B cell (primary cell): Measurements from ENCODE around the gene TMEM255B. TPM values are rescaled to one million over a fixed set of nuclear protein-coding genes. Genes with fewer than 3 reads are reported as not detected.

Experiments
- ATAC-seq: fragments of 200-7000 bp; cut with Tn5 transposase; one replicate; pipeline ENCODE4 v1.10.0; 2021; ENCODE audit warnings: low read depth, mild to moderate bottlenecking, moderate number of reproducible peaks, moderate library complexity
- CTCF ChIA-PET: fragments of 350-600 bp; sonication (Branson Sonifier 250); formaldehyde crosslinking; loops from one replicate; lab custom pipeline; 2021; ENCODE audit warnings: antibody characterized with exemption, inconsistent platforms; lab: Charles Lee
- POLR2A ChIA-PET: fragments of 350-600 bp; sonication (Branson Sonifier 250); formaldehyde crosslinking; loops from one replicate; lab custom pipeline; 2021; ENCODE audit warnings: antibody characterized with exemption; lab: Charles Lee
- DNase-seq: peaks from one replicate; pipeline ENCODE4 v3.0.0; 2013
- H2AFZ ChIP-seq: 2 replicates; pipeline ENCODE4 v1.6.1; 2012; ENCODE audit warnings: mild to moderate bottlenecking, low read depth, low read length; ENCODE audit not compliant: insufficient read depth, poor library complexity, severe bottlenecking
- H3K27ac ChIP-seq, 2 donors: 1 replicate in 1 of 2; 2 replicates in 1 of 2; pipeline ENCODE4 v1.5.1; 2012 to 2013; ENCODE audit warnings: low read length in 2 of 2, mild to moderate bottlenecking in 2 of 2, moderate library complexity in 1 of 2
- H3K27me3 ChIP-seq, 4 experiments: fragments of 200-600 bp in 1 of 4; sonication (generic) in 1 of 4; replicated peaks in 1 of 4; 1 replicate in 2 of 4; 2 replicates in 2 of 4; pipeline versions ENCODE4 v1.6.1 to v1.7.0; 2013 to 2016; ENCODE audit warnings: low read length in 3 of 4, mild to moderate bottlenecking in 2 of 4, mixed read lengths in 1 of 4, moderate library complexity in 1 of 4; ENCODE audit not compliant: insufficient read depth in 4 of 4, control insufficient read depth in 3 of 4; ENCODE audit errors: control extremely low read depth in 1 of 4
- H3K36me3 ChIP-seq, 2 experiments: replicated peaks in 1 of 2; 1 replicate in 1 of 2; 2 replicates in 1 of 2; pipeline versions ENCODE4 v1.6.1 to v1.7.1; 2013; ENCODE audit warnings: low read length in 1 of 2; ENCODE audit not compliant: insufficient read depth in 2 of 2, control insufficient read depth in 1 of 2; ENCODE audit errors: control extremely low read depth in 1 of 2, extremely low read depth in 1 of 2
- H3K4me1 ChIP-seq, 2 donors: fragments of 200-600 bp in 1 of 2; sonication (generic) in 1 of 2; 1 replicate in 1 of 2; 2 replicates in 1 of 2; pipeline versions ENCODE4 v1.5.1 to v1.6.1; 2013 to 2017; ENCODE audit warnings: low read length in 2 of 2; ENCODE audit not compliant: control insufficient read depth in 2 of 2, insufficient read depth in 2 of 2
- H3K4me2 ChIP-seq: replicated peaks from 2 replicates; pipeline ENCODE3; 2012; ENCODE audit warnings: mild to moderate bottlenecking, low read depth, low read length; ENCODE audit not compliant: poor library complexity, severe bottlenecking
- H3K4me3 ChIP-seq, 5 experiments: fragments of 200-600 bp in 1 of 5; sonication (generic) in 1 of 5; 1 replicate in 3 of 5; 2 replicates in 2 of 5; pipeline versions ENCODE4 v1.5.1 to v1.7.0; 2011 to 2016; ENCODE audit warnings: low read length in 4 of 5, mild to moderate bottlenecking in 4 of 5, low read depth in 2 of 5, control low read depth in 1 of 5, moderate library complexity in 1 of 5; ENCODE audit not compliant: insufficient read depth in 1 of 5; ENCODE audit errors: control extremely low read depth in 1 of 5, extremely low read depth in 1 of 5
- H3K79me2 ChIP-seq: fragments of 200-600 bp; sonication (generic); one replicate; pipeline ENCODE4 v1.6.0; 2016; ENCODE audit warnings: low read length; ENCODE audit not compliant: control insufficient read depth, insufficient read depth
- H3K9ac ChIP-seq: fragments of 200-600 bp; sonication (generic); 2 replicates; pipeline ENCODE4 v1.6.1; 2017; ENCODE audit warnings: mild to moderate bottlenecking, low read length, moderate library complexity
- H3K9me3 ChIP-seq, 3 donors: one replicate each; pipeline versions ENCODE4 v1.6.1 to v1.7.1; 2013; ENCODE audit warnings: low read length in 2 of 3; ENCODE audit not compliant: control insufficient read depth in 2 of 3, insufficient read depth in 1 of 3; ENCODE audit errors: control extremely low read depth in 1 of 3
- H4K20me1 ChIP-seq: 2 replicates; pipeline ENCODE4 v1.6.0; 2012; ENCODE audit warnings: mild to moderate bottlenecking, low read length; ENCODE audit not compliant: insufficient read depth, control insufficient read depth, poor library complexity, severe bottlenecking
- H3K27ac Mint-ChIP-seq: one replicate; pipeline ENCODE4 v1.8.0; 2021; ENCODE audit warnings: mixed read lengths
- H3K27me3 Mint-ChIP-seq: one replicate; pipeline ENCODE4 v1.8.0; 2021; ENCODE audit warnings: mixed read lengths
- H3K4me1 Mint-ChIP-seq: one replicate; pipeline ENCODE4 v1.8.0; 2021; ENCODE audit warnings: mixed read lengths
- H3K4me3 Mint-ChIP-seq: one replicate; pipeline ENCODE4 v1.8.0; 2021; ENCODE audit warnings: mixed read lengths
- H3K9me3 Mint-ChIP-seq: one replicate; pipeline ENCODE4 v1.8.0; 2022; ENCODE audit warnings: mixed read lengths; ENCODE audit not compliant: insufficient read depth
- CTCF ChIP-seq: fragments of 200-600 bp; IDR thresholded peaks from one replicate; pipeline ENCODE4 v1.8.0; 2022; ENCODE audit warnings: antibody characterized with exemption, mild to moderate bottlenecking
- EZH2 ChIP-seq: IDR thresholded peaks from 2 replicates; pipeline ENCODE4 v1.6.1; 2012; ENCODE audit warnings: borderline replicate concordance, low read depth, mild to moderate bottlenecking, moderate library complexity, low read length; ENCODE audit not compliant: insufficient read depth, poor library complexity, severe bottlenecking
- WGBS: methylation state at CpG from one replicate; pipeline ENCODE4 v1.1.5; 2013; ENCODE audit warnings: missing lambda C conversion rate; ENCODE audit not compliant: insufficient coverage; 5-methylcytosine and 5-hydroxymethylcytosine counted together
- intact Hi-C: fragments of 100-400 bp; cut with micrococcal nuclease; formaldehyde crosslinking; loops from one replicate; pipeline ENCODE4 v1.10.0; 2022
- polyA plus RNA-seq: library from polyadenylated mRNA; depleted of rRNA; stranded (reverse); fragments of >200 nt; gene quantifications from 2 replicates; pipeline ENCODE4 v1.2.3, GENCODE V29; 2012
- total RNA-seq, 2 donors: library from RNA; stranded (reverse); fragments of 120-200 nt in 1 of 2; gene quantifications; 1 replicate in 1 of 2; 2 replicates in 1 of 2; pipeline versions ENCODE4 v1.2.3 to v1.2.4, GENCODE V29; 2013 to 2022

TMEM255B gene
- total and polyA plus RNA-seq, 2 donors (not counting 1 experiment from before 2014, with no cell fraction given) = 2.1 to 8.2 TPM

- Histone ChIP-seq H3K79me2 (no peaks in the 10 kb centered on the region), H3K9ac (no peak overlapping the region), H3K4me1 (no peaks in the 10 kb centered on the region), H2AFZ (no peak overlapping the region), H3K4me2 (no peak overlapping the region), H3K9me3 (peaks cover 0 to 6% (median 0%) of the 10 kb centered on the region in 3 donors), H3K4me3 (no peak overlapping the region), H3K27ac (no peak overlapping the region), H4K20me1 (no peaks in the 10 kb centered on the region), H3K36me3 (no peaks in the 10 kb centered on the region), H3K27me3 (peaks cover 0 to 19% (median 7%) of the 10 kb centered on the region in 4 experiments)
- ChIA-PET CTCF (no interaction called here), POLR2A (no interaction called here)
- Mint-ChIP-seq H3K9me3 (no peaks in the 10 kb centered on the region), H3K27me3 (peaks cover 25% of the 10 kb centered on the region), H3K4me1 (no peaks in the 10 kb centered on the region), H3K4me3 (no peak overlapping the region), H3K27ac (no peak overlapping the region)
- WGBS = 88% methylated on average over 27 of the region's 30 CpGs
- intact Hi-C loops = no loop called here
- DNase-seq (no peak), ATAC-seq (no peak)
- TF ChIP-seq CTCF (no peak), EZH2 (no peak)
Measured at GRCh38 chr13:113766035-113766800, 7.2 kb downstream of the TMEM255B start.

- Histone ChIP-seq H3K9me3 (peaks cover 0 to 6% (median 0%) of the 10 kb centered on the region in 3 donors), H3K79me2 (no peaks in the 10 kb centered on the region), H2AFZ (no peak overlapping the region), H3K4me1 (no peaks in the 10 kb centered on the region), H3K4me2 (no peak overlapping the region), H3K9ac (no peak overlapping the region), H3K27me3 (peaks cover 0 to 12% (median 4%) of the 10 kb centered on the region in 4 experiments), H3K4me3 (no peak overlapping the region), H3K36me3 (no peaks in the 10 kb centered on the region), H4K20me1 (no peaks in the 10 kb centered on the region), H3K27ac (no peak overlapping the region)
- DNase-seq (no peak), ATAC-seq (no peak)
- Mint-ChIP-seq H3K9me3 (peaks cover 4% of the 10 kb centered on the region), H3K27me3 (peaks cover 13% of the 10 kb centered on the region), H3K27ac (no peak overlapping the region), H3K4me1 (no peaks in the 10 kb centered on the region), H3K4me3 (no peak overlapping the region)
- TF ChIP-seq EZH2 (no peak), CTCF (no peak)
- POLR2A ChIA-PET = no interaction called here
- intact Hi-C loops = no loop called here
- CTCF ChIA-PET = no interaction called here
- 67% methylated on average over 1 of the region's 2 CpGs for WGBS
Measured at GRCh38 chr13:113767366-113767765, 8.3 kb downstream of the TMEM255B start.
